Measurements from ENCODE around the gene LRRC27.
"Not testable (repeated sequence)": the region's sequence is repeated elsewhere in the genome, so short reads cannot be mapped to it uniquely, and the experiment has no call there.

LRRC27 gene

DNA sequence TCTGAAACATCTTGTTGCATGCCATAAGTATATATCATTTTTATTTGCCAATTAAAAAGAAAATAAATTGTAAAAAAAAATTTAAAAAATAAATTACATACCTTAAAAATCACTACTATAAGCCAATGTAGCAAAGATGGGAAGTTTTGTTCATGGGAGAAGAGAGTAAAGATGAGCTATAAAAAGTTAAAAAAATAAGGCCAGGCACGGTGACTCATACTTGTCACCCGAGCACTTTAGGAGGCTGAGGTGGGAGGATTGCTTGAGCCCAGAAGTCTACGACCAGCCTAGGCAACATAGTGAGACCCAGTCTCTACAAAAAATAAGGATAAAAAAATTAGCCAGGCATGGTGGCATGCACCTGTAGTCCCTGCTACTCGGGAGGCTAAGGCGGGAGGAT is 15.9 kb upstream of the LRRC27 start:
- DNase-seq = no peak

GRCh38 chr10:132317477-132317876 is 14.5 kb upstream of the LRRC27 start:
- DNase-seq = not testable (repeated sequence)

DNA sequence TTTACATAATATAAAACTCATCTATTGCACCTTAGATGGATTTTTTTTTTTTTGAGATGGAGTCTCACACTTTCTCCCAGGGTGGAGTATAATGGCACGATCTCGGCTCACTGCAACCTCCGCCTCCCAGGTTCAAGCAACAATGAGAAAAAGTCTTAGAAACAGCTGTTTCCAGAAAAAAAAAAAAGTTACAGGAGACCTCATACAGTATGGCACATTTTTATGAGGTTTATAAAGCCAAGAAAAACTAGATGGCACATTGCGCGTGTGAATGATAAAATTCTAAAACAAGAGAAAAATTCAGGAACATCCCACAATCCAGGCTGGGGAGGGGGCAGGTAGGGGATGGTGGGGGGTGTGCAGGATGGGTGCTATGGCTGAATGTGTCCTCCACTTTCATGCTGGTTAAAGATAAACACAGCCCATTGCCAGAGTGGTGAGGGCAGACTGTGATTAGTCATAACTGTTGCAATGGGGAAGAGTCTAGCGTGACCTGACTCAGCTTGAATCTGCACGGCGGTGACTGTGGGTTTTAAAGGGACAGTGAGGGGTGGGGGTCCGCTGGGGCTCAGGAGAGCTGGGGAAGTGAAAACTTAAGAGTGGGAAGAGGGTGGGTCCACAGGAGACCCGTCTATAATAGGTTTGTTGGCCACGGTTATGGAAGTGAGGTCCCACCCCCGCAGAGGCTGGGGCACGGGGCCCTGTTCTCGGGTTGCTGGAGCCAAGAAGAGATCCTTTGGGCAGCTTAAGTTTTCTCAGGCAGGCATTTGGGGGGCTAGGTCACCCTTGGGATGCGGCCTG is 11.9 kb upstream of the LRRC27 start:
- no peak for DNase-seq

GRCh38 chr10:132320654-132321469 is 11.1 kb upstream of the LRRC27 start:
- DNase-seq = no peak

GRCh38 chr10:132321726-132322125 is 10.3 kb upstream of the LRRC27 start:
- no peak for DNase-seq

- no peak for DNase-seq
Observed at GRCh38 chr10:132322586-132323048, 9.4 kb upstream of the LRRC27 start.

DNA sequence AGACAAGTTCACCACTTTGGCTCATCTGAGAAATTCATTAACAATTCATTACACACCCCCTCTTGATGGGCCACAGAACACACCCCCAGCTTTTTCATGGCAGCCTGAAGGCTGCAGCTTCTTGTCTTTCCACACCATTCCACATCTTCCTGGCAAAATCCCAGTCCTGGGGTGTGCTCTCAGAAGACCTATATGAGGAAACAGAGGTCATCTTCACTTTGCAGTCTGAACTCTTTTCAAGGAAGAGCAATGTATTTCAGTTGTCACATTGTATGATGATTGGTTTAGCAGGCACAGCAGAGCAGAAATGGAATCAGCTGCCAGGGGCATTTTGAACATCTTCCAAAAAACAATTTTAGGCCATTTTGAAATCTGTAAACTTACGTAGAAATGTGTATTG is 7.8 kb upstream of the LRRC27 start:
- DNase-seq = no peak

DNA sequence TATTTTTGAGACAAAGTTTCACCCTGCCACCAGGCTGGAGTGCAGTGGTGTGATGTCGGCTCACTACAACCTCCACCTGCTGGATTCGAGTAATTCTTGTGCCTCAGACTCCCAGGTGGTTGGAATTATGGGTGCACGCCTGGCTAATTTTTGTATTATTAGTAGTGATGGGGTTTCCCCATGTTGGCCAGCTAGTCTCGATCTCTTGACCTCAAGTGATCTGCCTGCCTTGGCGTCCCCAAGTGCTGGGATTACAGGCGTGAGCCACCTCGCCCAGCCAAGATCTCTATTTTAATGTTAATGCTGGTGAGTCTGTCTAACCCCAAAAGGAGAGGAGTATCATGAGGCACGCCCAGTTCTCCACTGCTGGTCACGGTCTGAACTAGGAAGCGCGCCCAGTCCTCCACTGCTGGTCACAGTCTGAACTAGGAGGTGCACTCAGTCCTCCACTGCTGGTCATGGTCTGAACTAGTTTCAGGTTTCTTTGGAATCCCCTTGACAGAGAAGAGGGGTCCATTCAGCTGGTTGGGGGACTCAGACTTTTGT is 5.6 kb upstream of the LRRC27 start:
- no peak for DNase-seq

DNA sequence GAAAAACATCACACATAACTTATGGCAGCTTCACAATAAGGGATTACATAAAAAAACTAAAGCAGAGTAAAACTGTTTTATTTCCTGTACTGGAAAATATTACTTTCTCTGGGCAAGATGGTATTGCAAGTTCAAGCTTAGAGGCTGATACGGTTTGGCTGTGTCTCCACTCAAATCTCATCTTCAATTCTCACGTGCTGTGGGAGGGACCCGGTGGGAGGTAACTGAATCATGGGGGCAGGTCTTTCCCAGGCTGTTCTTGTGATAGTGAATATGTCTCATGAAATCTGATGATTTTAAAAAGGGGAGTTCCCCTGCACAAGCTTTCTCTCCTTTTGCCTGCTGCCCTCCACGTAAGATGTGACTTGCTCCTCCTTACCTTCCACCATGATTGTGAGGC is 5.1 kb upstream of the LRRC27 start:
- no peak for DNase-seq

DNA sequence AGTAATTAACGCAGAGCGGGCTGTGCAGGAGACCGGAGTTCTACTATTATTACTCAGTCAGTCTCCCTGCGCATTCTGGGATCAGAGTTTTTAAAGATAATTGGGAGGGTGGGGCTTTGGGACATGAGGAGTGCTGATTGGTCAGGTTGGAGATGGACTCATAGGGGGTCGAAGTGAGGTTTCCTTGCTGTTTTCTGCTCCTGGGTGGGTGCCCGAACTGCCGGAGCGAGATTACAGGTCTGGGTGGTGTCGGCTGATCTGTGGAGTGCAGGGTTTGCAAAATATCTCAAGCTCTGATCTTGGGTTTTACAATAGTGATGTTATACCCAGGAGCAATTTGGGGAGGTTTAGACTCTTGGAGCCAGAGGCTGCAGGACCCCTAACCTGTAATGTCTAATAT is 3.9 kb upstream of the LRRC27 start:
- no peak for DNase-seq

- no peak for DNase-seq
Observed at GRCh38 chr10:132328738-132329137, 3.3 kb upstream of the LRRC27 start.

DNA sequence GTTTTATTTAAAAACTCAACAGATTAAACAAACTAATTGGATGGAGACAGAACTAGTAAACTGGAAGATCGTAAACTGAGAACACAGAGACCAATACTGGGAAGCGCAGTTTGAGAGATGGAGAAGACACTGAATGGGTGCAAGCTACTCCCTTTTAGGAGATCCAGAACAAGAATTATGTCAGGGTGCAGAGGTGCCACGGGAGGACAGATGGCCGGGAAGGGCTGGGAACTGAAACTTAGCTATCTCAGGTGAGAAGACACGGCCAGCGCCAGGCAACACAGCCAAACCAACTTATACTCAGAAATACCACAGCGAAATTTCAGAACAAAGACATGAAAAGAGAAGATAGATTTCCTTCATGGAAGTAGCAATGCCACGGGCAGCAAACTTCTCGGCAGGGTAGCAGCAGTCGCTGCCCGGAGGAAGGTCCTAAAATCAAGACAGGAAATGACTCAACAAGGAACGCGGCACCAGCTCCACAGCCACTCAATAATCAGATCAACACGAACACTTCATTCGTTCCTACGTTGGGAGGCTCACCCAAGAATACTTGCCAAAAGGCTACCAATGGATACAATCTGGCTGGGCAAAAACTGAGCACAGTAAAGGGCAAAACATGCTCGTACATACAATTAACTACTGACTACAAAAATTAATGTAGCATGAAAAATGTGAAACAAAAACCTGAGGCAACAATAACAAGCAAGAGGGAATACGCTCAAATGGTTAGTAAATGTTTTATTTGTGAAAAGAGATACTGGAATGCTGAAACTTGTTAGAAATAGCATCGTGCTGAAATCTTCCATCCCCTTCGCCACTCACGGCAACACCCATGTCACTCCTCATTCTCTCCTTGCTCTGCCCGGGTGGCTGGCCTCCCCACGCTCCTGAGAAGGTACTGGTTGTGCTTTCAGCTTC is 2.2 kb upstream of the LRRC27 start:
- DNase-seq = no peak

GRCh38 chr10:132330486-132330833 is 1.5 kb upstream of the LRRC27 start:
- DNase-seq = no peak

GRCh38 chr10:132332433-132332754 is 401 bp downstream of the LRRC27 start:
- no peak for DNase-seq

DNA sequence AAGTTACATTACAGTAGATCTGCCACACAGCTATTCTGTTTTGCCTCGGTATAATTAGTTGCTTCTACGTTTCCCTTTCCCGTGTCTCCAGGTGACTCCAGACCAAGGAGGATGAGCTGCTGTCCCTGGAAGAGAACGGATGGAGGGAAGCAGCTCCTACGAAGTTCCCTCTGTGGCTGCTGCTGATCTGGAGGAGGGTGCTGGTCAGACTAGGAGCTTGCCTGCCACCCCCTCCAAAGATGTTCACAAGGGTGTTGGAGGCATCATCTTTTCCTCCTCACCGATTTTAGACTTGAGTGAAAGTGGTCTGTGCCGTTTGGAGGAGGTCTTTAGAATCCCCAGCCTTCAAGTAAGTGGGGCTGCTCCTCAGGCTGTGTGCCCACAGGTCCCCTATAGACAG is 1.4 kb downstream of the LRRC27 start:
- no peak for DNase-seq

DNA sequence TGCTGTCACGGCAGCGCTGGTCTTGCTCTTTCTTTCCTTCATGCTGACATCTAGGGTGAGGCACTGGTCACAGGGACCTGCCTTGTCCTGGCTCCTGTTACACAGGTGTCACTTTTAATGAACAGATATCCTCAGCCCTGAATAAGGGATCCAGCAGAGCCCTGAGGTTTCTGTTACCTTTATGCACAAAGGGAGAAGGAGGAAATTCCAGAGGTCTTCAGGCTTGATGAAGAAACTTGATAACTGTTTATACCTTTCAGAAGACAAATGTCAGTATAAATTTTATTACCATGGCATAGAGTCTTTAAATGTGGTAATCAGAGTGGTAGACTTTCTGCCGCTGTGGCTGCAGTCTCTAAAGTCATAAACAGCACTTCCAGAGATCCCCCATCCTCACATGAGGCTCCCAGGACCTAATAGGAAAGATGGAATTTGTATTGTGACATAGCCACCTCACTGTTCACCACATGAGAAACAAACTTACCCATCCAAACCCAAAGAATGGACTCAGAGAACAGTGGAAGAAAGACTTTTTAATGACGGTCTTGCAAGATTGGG is 2.7 kb downstream of the LRRC27 start:
- DNase-seq = no peak

- DNase-seq = no peak
Observed at GRCh38 chr10:132335189-132336063, 3.4 kb downstream of the LRRC27 start.

GRCh38 chr10:132336064-132336746 is 4.2 kb downstream of the LRRC27 start:
- DNase-seq = no peak

DNA sequence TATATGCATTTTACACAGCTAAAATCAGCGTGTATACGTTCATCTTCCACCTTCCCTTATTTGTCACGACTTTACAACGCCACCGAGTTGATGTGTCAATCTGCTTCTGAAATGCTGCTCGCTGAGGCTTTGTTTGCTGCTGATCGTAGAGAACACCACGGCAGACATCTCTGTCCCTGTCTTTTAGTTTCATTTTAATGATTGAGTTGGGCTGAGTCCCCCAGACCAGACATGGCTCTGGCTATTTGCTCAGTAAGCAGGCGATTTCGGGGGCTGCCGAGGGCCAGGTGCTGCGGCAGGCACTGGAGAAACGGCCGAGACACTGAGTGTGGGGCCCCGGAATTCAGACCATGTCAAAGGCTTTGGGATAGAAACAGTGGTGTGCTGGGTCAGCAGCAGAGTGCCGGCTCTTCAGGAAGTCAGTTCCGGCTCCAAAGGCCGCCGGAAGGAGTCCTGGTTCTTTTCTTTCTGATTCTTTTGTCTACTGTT is 5.0 kb downstream of the LRRC27 start:
- DNase-seq = no peak

GRCh38 chr10:132337854-132338253 is 5.9 kb downstream of the LRRC27 start:
- DNase-seq = not testable (repeated sequence)

- no peak for DNase-seq
Observed at GRCh38 chr10:132338876-132339275, 6.9 kb downstream of the LRRC27 start.
